ENCODE measurements around the gene ASCC3.
A peak's percentile ranks its signal among the peaks of the same experiment; 100 is the strongest.

The ASCC3 gene

DNA sequence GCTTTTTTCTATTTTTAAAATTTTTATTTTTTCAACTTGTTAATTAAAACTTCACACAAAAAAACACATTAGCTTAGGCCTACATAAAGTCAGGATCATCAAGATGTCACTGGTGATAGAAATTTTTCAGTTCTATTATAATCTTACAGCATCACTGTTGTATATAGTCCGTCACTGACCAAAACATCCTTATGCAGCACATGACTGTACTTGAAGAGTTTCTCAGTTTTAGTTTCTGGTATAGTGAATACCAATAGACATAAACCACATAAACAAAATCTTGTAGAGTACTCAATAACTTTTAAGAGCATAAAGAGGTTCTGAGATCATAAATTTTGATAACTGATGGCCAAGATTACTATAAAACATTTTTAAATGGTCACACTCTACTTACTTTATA lies 71.8 kb downstream of the ASCC3 start:
- no peak for DNase-seq (ENCODE audit: low read depth)
- H3K4me3 ChIP-seq (ENCODE audit: low read depth, low read length), result no peak overlapping the region
- TF ChIP-seq, protein P1, sequence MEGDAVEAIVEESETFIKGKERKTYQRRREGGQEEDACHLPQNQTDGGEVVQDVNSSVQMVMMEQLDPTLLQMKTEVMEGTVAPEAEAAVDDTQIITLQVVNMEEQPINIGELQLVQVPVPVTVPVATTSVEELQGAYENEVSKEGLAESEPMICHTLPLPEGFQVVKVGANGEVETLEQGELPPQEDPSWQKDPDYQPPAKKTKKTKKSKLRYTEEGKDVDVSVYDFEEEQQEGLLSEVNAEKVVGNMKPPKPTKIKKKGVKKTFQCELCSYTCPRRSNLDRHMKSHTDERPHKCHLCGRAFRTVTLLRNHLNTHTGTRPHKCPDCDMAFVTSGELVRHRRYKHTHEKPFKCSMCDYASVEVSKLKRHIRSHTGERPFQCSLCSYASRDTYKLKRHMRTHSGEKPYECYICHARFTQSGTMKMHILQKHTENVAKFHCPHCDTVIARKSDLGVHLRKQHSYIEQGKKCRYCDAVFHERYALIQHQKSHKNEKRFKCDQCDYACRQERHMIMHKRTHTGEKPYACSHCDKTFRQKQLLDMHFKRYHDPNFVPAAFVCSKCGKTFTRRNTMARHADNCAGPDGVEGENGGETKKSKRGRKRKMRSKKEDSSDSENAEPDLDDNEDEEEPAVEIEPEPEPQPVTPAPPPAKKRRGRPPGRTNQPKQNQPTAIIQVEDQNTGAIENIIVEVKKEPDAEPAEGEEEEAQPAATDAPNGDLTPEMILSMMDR (IDR thresholded peaks at IDR 0.05; ENCODE audit: control insufficient read depth, extremely low read depth, insufficient read depth), result no peak

DNA sequence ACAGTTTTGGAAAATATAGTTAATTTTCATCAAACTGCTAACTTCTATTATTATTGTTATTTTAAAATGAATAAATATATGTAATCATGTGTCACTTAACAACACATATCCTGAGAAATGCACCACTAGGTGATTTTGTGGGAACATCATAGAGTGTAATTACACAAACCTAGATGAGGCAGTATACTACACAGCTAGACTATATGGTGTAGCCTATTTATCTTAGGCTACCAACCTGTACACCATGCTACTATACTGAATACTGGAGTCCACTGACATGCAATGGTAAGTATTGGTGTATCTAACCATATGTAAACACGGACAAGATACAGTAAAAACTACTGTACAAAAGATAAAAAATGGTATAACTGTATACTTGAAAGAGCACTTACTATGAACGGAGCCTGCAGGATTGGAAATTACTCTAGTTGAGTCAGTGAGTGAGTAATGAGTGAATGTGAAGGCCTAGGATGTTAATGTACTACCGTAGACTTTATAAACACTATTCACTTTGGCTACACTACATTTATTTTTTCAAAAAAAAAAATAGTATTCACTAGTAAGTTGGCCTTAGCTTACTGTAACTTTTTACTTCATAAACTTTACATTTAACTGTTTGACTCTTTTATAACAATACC lies 72.4 kb downstream of the ASCC3 start:
- no peak overlapping the region for H3K4me3 ChIP-seq (ENCODE audit: low read depth, low read length)
- DNase-seq (ENCODE audit: low read depth), result no peak
- TF ChIP-seq, protein P1 (IDR thresholded peaks at IDR 0.05; ENCODE audit: control insufficient read depth, extremely low read depth, insufficient read depth), result no peak

DNA sequence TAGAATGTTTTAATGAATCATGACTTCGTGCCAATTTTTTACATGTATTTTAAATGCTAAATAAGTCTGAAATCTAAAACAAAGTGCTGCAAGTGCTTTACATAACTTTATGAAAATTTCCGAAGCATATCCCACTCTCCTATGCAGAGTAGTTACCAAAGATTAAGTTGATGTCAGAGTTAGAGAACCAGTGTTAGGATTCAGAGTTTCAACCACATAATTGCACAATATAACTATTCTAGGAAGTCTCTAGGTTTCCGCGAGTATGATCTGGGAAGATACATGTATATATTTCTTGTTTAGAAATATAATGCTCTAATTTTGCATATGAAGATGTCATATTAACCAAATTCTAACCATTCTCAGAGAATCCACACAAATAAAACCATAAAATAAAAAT lies 74.8 kb downstream of the ASCC3 start:
- DNase-seq (ENCODE audit: low read depth), result no peak
- TF ChIP-seq, protein P1 (IDR thresholded peaks at IDR 0.05; ENCODE audit: control insufficient read depth, extremely low read depth, insufficient read depth), result no peak

DNA sequence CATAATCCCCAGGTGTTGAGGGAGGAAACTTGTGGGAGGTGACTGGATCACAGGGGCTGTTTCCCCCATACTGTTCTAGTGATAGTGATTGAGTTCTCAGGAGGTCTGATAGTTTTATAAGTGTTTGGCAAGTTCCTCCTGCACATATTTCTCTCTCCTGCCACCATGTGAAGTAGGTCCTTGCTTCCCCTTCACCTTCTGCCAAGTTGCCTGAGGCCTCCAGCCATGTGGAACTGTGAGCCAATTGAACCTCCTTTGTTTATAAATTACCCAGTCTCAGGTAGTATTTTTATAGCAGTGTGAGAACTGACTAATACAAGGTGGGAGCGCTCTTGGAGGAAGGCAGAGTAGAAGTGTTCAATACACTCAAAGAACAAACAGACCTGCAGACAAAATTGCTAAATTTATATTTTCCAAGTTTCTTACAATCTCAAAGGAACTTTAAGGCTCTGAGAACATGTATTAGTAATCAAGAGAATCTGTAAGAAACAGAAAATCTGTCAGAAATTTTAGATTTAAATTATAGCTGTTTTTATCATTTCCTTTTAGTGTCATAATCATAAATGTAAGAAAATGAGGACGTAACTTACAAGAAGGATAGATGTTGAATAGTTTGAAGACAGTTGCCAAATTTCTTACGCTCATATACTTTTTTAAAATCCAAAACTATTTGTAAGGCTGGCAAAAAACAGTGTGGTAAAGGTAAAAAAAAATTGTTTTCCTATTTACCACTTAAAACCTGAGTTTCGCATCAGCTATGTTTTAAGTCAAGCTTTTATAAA lies 77.7 kb downstream of the ASCC3 start:
- no peak overlapping the region for H3K4me3 ChIP-seq (ENCODE audit: low read depth, low read length)
- TF ChIP-seq, protein P1 (IDR thresholded peaks at IDR 0.05; ENCODE audit: control insufficient read depth, extremely low read depth, insufficient read depth), result no peak
- DNase-seq (ENCODE audit: low read depth), result peak; percentile 47

More for the DNA sequence above, 74.8 kb downstream of the ASCC3 start:
- no peak overlapping the region for H3K4me3 ChIP-seq (ENCODE audit: low read depth, low read length)

DNA sequence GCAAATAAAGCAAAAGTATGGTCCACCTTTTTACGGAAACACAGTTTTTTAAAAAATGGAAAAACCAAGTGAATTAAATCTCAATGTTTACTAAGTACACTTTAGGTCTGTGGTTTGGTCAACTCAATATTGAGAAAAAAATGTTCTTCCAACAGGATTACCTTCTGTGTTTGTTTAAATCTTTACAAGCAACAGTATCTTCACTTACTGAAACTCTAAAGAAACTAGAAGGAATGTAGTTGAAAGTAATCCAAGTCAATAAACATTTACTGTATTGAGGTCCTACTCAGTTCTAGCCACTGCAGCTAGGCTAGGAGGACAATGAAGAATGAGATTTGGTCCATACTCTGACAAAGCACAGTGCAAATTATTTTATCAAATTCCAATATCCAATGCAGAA lies 80.1 kb downstream of the ASCC3 start:
- TF ChIP-seq, protein P1 (IDR thresholded peaks at IDR 0.05; ENCODE audit: control insufficient read depth, extremely low read depth, insufficient read depth), result no peak
- H3K4me3 ChIP-seq (ENCODE audit: low read depth, low read length), result no peak overlapping the region
- peak; percentile 75 for DNase-seq (ENCODE audit: low read depth)

DNA sequence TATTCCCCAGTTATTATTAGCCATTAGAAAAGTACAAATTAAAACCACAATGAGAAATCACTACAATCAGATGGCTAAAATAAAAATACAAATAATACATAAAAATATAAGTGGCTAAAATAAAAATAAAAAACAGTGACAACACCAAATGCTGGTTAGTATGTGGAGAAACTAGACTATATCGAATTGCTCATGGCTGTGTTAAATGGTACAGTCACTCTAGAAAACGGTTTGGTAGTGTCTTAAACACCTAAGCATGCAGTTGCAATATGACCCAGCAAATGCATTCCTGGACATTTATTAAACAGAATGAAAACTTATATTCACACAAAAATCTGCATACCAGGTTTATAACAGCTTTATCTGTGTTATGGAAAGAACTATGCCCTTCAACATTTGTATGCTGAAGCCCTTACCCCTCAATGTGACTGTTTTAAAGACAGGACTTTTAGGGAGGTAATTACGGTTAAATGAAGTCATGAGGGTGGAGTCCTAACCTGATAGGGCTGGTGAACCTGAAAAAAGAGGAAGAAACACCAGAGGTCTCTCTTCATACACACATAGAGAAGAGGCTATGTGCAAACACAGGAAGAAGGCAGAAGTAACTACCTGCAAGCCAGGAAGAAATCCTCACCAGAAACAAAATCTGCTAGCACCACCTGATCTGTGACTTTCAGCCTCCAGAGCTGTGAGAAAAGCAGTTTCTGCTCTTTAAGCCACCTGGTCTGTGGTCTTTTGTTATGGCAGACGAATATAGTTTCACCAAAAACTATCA lies 84.9 kb downstream of the ASCC3 start:
- H3K4me3 ChIP-seq (ENCODE audit: low read depth, low read length), result no peak overlapping the region
- TF ChIP-seq, protein P1 (IDR thresholded peaks at IDR 0.05; ENCODE audit: control insufficient read depth, extremely low read depth, insufficient read depth), result no peak
- DNase-seq (ENCODE audit: low read depth), result no peak

Data from LNCaP clone FGC (cell line).